ENCODE data around the gene MTMR3. TPM values are rescaled to one million over a fixed set of nuclear protein-coding genes. Genes with fewer than 3 reads are reported as not detected.

MTMR3 gene
- total RNA-seq, 1 donor from 2014 or later = 36.9 TPM

- H3K27ac Mint-ChIP-seq (ENCODE audit: unreplicated experiment) = peak overlapping the region; percentile 78
- H3K4me3 Mint-ChIP-seq (ENCODE audit: unreplicated experiment) = no peak overlapping the region
- DNase-seq (ENCODE audit: low spot score) = no peak
- H3K4me1 Mint-ChIP-seq (ENCODE audit: low read depth) = peaks cover 21% of the 10 kb centered on the region
- no peaks in the 10 kb centered on the region for H3K36me3 Mint-ChIP-seq (ENCODE audit: low read depth)
- no peaks in the 10 kb centered on the region for H3K27me3 Mint-ChIP-seq (ENCODE audit: low read depth)
- no peak for TF ChIP-seq CTCF (IDR thresholded peaks at IDR 0.05)
- H3K9me3 Mint-ChIP-seq (ENCODE audit: low read depth) = no peaks in the 10 kb centered on the region
These were observed 161.4 kb downstream of the MTMR3 start for GRCh38 chr22:30044369-30044768.

GRCh38 chr22:30044881-30045493 lies 162.0 kb downstream of the MTMR3 start:
- DNase-seq (ENCODE audit: low spot score) = no peak
- H3K36me3 Mint-ChIP-seq (ENCODE audit: low read depth) = no peaks in the 10 kb centered on the region
- H3K9me3 Mint-ChIP-seq (ENCODE audit: low read depth) = no peaks in the 10 kb centered on the region
- TF ChIP-seq CTCF (IDR thresholded peaks at IDR 0.05) = no peak
- H3K27ac Mint-ChIP-seq (ENCODE audit: unreplicated experiment) = peak overlapping the region; percentile 14
- peaks cover 21% of the 10 kb centered on the region for H3K4me1 Mint-ChIP-seq (ENCODE audit: low read depth)
- no peaks in the 10 kb centered on the region for H3K27me3 Mint-ChIP-seq (ENCODE audit: low read depth)
- H3K4me3 Mint-ChIP-seq (ENCODE audit: unreplicated experiment) = no peak overlapping the region

- no peaks in the 10 kb centered on the region for H3K9me3 Mint-ChIP-seq (ENCODE audit: low read depth)
- no peaks in the 10 kb centered on the region for H3K27me3 Mint-ChIP-seq (ENCODE audit: low read depth)
- TF ChIP-seq CTCF (IDR thresholded peaks at IDR 0.05) = no peak
- H3K27ac Mint-ChIP-seq (ENCODE audit: unreplicated experiment) = no peak overlapping the region
- no peak overlapping the region for H3K4me3 Mint-ChIP-seq (ENCODE audit: unreplicated experiment)
- no peak for DNase-seq (ENCODE audit: low spot score)
- peaks cover 21% of the 10 kb centered on the region for H3K4me1 Mint-ChIP-seq (ENCODE audit: low read depth)
- H3K36me3 Mint-ChIP-seq (ENCODE audit: low read depth) = no peaks in the 10 kb centered on the region
These were observed 162.5 kb downstream of the MTMR3 start for GRCh38 chr22:30045494-30045887.

- Mint-ChIP-seq H3K27me3 (ENCODE audit: low read depth) (no peaks in the 10 kb centered on the region), H3K36me3 (ENCODE audit: low read depth) (no peaks in the 10 kb centered on the region), H3K4me1 (ENCODE audit: low read depth) (peaks cover 21% of the 10 kb centered on the region), H3K9me3 (ENCODE audit: low read depth) (no peaks in the 10 kb centered on the region), H3K27ac (ENCODE audit: unreplicated experiment) (no peak overlapping the region), H3K4me3 (ENCODE audit: unreplicated experiment) (no peak overlapping the region)
- TF ChIP-seq CTCF (IDR thresholded peaks at IDR 0.05) = no peak
- no peak for DNase-seq (ENCODE audit: low spot score)
These were observed 163.1 kb downstream of the MTMR3 start for GRCh38 chr22:30045901-30046715.

GRCh38 chr22:30046716-30047363 lies 163.9 kb downstream of the MTMR3 start:
- Mint-ChIP-seq H3K36me3 (ENCODE audit: low read depth) (no peaks in the 10 kb centered on the region), H3K4me3 (ENCODE audit: unreplicated experiment) (no peak overlapping the region), H3K27ac (ENCODE audit: unreplicated experiment) (no peak overlapping the region)

More at GRCh38 chr22:30046716-30047363, 163.9 kb downstream of the MTMR3 start:
- no peaks in the 10 kb centered on the region for H3K9me3 Mint-ChIP-seq (ENCODE audit: low read depth)
- H3K4me1 Mint-ChIP-seq (ENCODE audit: low read depth) = peaks cover 21% of the 10 kb centered on the region
- DNase-seq (ENCODE audit: low spot score) = no peak
- no peak for TF ChIP-seq CTCF (IDR thresholded peaks at IDR 0.05)
- no peaks in the 10 kb centered on the region for H3K27me3 Mint-ChIP-seq (ENCODE audit: low read depth)
